CD1c-positive myeloid dendritic cell (primary cell): Measurements from ENCODE around the gene DENND4A.
"Not testable (repeated sequence)": the region's sequence is repeated elsewhere in the genome, so short reads cannot be mapped to it uniquely, and the experiment has no call there.

ENCODE experiments used
- DNase-seq: peaks from one replicate; pipeline ENCODE4 v3.0.0-alpha.2; 2016; ENCODE audit errors: extremely low spot score

DENND4A gene

GRCh38 chr15:65632780-65633375, 159.2 kb downstream of the DENND4A start:
- no peak for DNase-seq

DNA sequence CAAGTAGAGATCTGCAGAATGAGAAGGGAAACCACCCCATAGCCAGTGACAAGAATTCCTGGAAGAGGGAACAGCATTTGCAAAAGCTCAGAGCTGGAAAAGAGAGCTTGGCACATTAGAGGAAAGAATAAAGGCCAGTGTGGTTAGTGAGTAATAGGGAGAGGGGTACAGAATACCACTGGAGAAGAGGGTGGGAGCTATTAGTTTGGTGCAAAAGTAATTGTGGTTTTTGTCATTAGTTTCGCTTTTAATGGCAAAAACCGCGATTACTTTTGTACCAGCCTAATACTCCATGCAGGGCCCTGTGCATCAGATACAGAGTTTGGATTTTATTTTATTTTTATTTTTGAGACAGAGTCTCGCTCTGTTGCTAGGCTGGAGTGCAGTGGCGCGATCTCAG, 160.6 kb downstream of the DENND4A start:
- DNase-seq: no peak

DNA sequence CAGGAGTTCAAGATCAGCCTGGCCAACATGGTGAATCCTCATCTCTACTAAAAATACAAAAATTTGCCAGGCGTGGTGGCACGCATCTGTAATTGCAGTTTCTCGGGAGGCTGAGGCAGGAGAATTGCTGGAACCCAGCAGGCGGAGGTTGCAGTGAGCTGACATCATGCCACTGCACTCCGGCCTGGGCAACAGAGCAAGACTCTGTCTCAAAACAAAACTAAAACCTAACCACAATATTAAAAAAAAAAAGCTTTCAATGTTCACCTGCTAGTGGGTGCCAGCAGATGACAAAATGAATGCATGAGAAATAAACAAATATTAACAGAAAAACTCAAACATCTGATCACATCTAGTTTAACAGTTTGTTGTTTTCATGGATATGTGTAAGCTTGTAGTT, 161.3 kb downstream of the DENND4A start:
- DNase-seq: no peak

GRCh38 chr15:65629548-65629947, 162.5 kb downstream of the DENND4A start:
- no peak for DNase-seq

DNA sequence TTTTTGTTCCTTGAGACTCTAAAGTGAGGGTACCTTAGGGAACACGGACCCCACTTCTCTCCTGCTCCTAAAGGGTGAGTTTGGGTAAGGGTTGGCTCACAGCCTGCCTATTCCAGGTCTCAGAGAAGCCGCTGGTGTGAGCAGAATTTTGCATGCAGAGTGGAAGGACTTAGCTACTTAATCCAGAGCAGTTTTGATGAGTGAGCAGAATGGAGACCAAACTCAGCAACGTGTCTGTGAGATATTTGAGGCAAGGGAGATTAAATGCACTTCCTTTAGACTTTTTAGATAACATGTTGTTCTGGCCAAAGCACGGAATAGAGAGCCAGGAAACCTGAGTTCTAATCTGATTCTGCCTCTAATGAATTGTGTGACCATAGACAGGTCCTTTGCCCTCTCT, 165.2 kb downstream of the DENND4A start:
- DNase-seq: no peak

DNA sequence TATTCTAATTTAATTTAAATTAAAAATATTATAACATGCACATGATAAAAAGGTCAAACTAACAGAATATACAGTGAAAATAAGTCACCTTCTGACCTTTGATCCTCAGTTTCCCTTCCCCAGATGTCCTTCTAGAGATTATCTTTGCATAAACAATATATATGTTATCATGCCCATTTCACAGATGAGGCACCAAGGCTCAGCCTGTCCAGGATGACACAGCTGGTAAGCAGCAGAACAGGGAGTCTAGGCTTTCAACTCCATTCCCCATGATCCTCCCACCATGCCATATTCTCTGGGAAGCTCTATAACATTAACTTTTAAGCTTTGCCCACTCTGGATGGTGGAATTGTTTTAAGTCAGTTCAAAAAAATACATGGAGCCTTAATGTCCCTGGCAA, 169.0 kb downstream of the DENND4A start:
- no peak for DNase-seq

- no peak for DNase-seq
Measured at GRCh38 chr15:65621638-65622037, 170.5 kb downstream of the DENND4A start, which contains the start of gene SLC24A1. Gene SLC24A1 (plus strand): TSS chr15:65621938. CDS start chr15:65624081, 2,143 bp downstream.

DNA sequence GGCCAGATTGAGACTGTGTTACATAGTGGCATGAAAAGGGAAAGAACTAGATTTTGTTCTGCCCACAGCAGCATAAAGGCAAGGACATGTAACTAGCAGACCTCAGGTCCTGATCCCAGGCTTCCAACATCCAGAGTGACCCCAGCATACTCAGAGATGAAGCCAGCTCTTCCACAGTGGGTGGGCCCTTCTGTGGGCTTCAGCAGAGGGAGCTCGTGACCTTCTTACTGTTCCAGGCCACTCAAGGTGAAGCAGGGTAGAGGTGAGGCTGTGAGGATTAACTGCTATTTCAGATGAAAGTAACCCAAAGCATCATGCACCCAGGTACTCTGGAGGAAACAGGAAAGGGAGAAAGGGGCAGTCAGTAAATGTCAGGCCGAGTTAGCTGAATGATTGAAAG, 171.3 kb downstream of the DENND4A start:
- no peak for DNase-seq

DNA sequence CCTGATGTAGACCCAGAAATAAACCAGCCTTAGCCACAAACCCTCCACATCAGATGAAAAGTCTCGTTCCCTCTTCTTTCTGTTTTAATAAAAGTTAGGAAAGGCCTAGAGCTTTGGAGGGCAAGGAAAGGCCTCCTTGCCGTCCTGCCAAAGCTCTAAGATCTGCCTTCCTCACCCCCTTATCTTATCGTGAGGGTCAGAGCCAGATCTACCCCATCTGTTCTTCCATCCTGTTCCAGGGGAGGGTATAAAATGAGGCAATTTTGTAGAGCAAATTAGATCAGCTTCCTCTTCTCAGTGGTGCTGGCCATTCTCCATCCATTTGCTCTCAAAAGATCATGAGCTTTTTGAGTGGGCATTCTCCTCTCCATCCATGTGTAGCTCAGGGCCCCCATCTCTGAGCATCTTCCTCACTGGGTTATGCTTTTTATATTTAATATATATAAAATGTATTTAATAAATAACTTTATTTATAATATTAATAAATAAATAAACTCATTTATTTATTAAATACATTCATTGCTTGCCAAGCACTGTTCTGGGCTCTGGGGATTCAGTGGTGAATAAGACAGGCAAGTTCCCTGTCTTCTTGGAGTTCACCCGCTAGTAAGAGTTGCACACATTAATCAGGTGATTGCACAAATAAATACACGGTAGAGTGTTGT, 172.3 kb downstream of the DENND4A start:
- DNase-seq: no peak

GRCh38 chr15:65618560-65619109, 173.5 kb downstream of the DENND4A start:
- DNase-seq: no peak

DNA sequence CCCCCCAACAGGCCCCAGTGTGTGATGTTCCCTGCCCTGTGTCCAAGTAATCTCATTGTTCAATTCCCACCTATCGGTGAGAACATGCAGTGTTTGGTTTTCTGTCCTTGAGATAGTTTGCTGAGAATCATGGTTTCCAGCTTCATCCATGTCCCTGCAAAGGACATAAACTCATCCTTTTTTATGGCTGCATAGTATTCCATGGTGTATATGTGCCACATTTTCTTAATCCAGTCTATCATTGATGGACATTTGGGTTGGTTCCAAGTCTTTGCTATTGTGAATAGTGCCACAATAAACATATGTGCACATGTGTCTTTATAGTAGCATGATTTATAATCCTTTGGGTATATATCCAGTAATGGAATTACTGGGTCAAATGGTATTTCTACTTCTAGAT, 176.2 kb downstream of the DENND4A start:
- DNase-seq: not testable (repeated sequence)

- no peak for DNase-seq
Measured at GRCh38 chr15:65612949-65613744, 178.9 kb downstream of the DENND4A start.

- DNase-seq: no peak
Measured at GRCh38 chr15:65612616-65612946, 179.5 kb downstream of the DENND4A start.

DNA sequence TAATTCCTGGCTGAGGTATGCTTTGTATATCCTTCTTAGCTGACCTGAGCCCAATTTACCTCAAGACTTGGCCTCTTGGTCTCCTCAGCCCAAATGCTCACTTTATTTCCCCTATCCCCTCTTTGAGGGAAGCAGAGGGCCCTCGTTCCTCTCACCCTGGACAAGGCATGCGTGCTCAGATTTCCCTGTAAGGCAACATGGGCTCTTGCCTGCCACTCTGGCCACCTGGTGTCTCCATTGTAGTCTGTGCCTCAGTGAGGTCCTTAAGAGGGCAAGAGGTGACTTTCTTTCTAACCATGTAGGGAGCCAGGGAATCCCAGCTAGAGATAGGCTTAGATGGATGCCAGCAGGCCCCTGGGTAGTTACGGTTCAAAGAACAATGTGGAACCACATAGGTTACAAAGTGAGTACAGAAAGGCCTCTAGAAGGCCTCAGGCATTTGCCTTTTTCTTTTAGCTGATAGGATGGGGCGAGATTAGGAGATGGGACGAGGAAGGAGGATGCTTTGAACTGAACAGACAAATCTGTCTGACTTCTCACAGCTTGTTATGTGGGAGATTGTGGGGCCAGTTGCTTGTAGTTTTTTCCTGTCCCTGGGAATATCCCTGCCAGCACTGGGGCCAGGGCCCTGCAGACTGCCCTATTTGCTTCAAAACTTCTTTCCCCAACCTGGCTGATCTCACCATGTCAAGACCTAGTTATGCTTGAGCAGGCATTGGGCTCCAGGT, 180.0 kb downstream of the DENND4A start:
- DNase-seq: no peak

DNA sequence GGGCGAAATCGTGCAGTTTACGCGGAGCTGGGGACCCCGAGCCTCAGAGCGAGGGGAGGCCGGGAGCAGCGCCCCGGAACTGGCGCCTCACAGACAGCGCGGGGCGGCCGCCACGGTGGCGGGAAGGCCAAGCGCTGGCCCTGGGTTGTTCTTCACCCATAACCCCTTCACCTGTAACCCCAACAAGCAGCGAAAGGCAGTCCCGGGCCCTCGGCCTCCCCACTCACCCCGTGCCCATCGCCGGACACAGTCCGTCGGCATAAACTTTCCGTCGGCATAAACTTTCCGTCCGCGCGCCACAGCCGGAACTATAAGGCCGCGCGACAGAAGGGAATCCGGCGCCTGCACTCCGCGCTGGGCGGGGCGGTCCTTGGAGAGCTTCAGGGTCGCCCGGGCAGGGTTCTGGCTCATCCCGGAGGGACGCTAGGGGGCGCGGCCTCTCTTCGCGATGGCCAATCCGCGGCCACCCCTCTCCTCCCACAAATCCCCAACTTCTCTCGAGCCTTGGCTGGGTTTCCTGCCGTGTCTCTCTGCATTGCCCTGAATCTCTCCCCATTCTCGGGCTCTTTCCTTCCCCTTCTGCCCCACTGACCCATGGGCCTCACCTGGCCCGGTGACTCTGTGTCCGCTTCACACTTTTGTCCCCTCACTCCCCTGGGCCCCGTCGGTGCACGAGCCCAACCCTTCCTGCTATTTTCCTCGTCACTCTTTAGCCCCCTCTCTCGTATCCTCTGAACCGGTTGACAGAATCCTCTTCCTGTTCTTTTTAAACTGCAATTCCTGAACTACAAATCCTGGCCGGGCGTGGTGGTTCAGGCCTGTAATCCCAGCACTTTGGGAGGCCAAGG, 181.0 kb downstream of the DENND4A start, which contains the start of gene INTS14:
Gene INTS14, minus strand, starts transcription at position 261 of the 848 bp plus-strand sequence. CDS start 3,751 bp downstream, outside the sequence.
- DNase-seq: peak; percentile 97
